HL-60 (cell line): ENCODE measurements around the gene CATSPER4.

Experiments used
- GABPA ChIP-seq: IDR thresholded peaks from 2 replicates; pipeline ENCODE4 v1.6.1; 2012; ENCODE audit warnings: low read depth
- POLR2AphosphoS5 ChIP-seq: IDR thresholded peaks from 2 replicates; pipeline ENCODE4 v1.6.1; 2012; ENCODE audit warnings: low read depth
- REST ChIP-seq: IDR thresholded peaks from 2 replicates; pipeline ENCODE4 v1.6.1; 2012; ENCODE audit warnings: low read depth; ENCODE audit not compliant: insufficient replicate concordance
- SPI1 ChIP-seq: IDR thresholded peaks from 2 replicates; pipeline ENCODE4 v1.6.1; 2012; ENCODE audit warnings: low read depth, mild to moderate bottlenecking, borderline replicate concordance
- TF ChIP-seq, protein P1 (sequence below): IDR thresholded peaks from one replicate; pipeline ENCODE4 v1.5.1; 2011; ENCODE audit warnings: low read length, control low read depth, inconsistent platforms; ENCODE audit not compliant: insufficient read depth

DNA sequence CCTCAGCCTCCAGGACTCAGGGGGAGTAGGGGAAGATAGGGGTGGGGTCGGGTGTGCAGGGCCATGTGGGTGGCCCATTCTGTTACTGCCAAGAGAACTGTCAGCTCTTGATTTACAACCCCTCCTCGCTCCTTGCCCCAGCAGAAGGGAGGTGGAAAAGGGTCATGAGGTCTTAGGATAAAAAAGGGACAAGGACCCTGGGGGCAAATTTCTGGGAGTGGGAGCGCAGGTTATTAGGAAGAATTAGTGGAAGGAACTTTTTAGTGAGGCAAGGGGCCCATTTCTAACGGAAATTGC lies 30.7 kb upstream of the CATSPER4 start:
- TF ChIP-seq, protein P1, sequence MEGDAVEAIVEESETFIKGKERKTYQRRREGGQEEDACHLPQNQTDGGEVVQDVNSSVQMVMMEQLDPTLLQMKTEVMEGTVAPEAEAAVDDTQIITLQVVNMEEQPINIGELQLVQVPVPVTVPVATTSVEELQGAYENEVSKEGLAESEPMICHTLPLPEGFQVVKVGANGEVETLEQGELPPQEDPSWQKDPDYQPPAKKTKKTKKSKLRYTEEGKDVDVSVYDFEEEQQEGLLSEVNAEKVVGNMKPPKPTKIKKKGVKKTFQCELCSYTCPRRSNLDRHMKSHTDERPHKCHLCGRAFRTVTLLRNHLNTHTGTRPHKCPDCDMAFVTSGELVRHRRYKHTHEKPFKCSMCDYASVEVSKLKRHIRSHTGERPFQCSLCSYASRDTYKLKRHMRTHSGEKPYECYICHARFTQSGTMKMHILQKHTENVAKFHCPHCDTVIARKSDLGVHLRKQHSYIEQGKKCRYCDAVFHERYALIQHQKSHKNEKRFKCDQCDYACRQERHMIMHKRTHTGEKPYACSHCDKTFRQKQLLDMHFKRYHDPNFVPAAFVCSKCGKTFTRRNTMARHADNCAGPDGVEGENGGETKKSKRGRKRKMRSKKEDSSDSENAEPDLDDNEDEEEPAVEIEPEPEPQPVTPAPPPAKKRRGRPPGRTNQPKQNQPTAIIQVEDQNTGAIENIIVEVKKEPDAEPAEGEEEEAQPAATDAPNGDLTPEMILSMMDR, result no peak
- TF ChIP-seq POLR2AphosphoS5 (no peak), SPI1 (no peak), REST (no peak), GABPA (no peak)
